COR-L47 (cell line): ENCODE data around the gene TIGD3.
"Not testable (repeated sequence)": the region's sequence is repeated elsewhere in the genome, so short reads cannot be mapped to it uniquely, and the experiment has no call there.

Experiments
- DNase-seq: peaks from one replicate; lab custom pipeline; 2025; lab: John Stamatoyannopoulos, UW

The TIGD3 gene

GRCh38 chr11:65327021-65327420, 27.5 kb upstream of the TIGD3 start:
- no peak for DNase-seq

GRCh38 chr11:65329478-65329877, 25.1 kb upstream of the TIGD3 start:
- DNase-seq = no peak

GRCh38 chr11:65329944-65330403, 24.6 kb upstream of the TIGD3 start:
- DNase-seq = peak; percentile 92

- no peak for DNase-seq
Observed at GRCh38 chr11:65330544-65330943, 24.0 kb upstream of the TIGD3 start.

- not testable (repeated sequence) for DNase-seq
Observed at GRCh38 chr11:65332591-65332990, 22.0 kb upstream of the TIGD3 start.

GRCh38 chr11:65334696-65335295, 19.8 kb upstream of the TIGD3 start:
- no peak for DNase-seq

- no peak for DNase-seq
Observed at GRCh38 chr11:65338676-65339075, 15.9 kb upstream of the TIGD3 start.

GRCh38 chr11:65340226-65340625, 14.3 kb upstream of the TIGD3 start:
- no peak for DNase-seq

- DNase-seq = no peak
Observed at GRCh38 chr11:65341856-65342255, 12.7 kb upstream of the TIGD3 start.

- no peak for DNase-seq
Observed at GRCh38 chr11:65351511-65351910, 3.0 kb upstream of the TIGD3 start.

GRCh38 chr11:65352783-65353182, 1.8 kb upstream of the TIGD3 start:
- no peak for DNase-seq

GRCh38 chr11:65353376-65353775, 1.2 kb upstream of the TIGD3 start:
- DNase-seq = no peak

GRCh38 chr11:65353900-65354264, 669 bp upstream of the TIGD3 start:
- DNase-seq = no peak

GRCh38 chr11:65355013-65355775, 643 bp downstream of the TIGD3 start:
- peak; percentile 50 for DNase-seq

- no peak for DNase-seq
Observed at GRCh38 chr11:65355776-65356393, 1.3 kb downstream of the TIGD3 start.

- no peak for DNase-seq
Observed at GRCh38 chr11:65356394-65356972, 1.9 kb downstream of the TIGD3 start.

GRCh38 chr11:65357856-65358356, 3.4 kb downstream of the TIGD3 start:
- DNase-seq = no peak

GRCh38 chr11:65362320-65362931, 7.9 kb downstream of the TIGD3 start:
- DNase-seq = no peak

- no peak for DNase-seq
Observed at GRCh38 chr11:65362966-65363365, 8.4 kb downstream of the TIGD3 start.

- DNase-seq = no peak
Observed at GRCh38 chr11:65363770-65364169, 9.2 kb downstream of the TIGD3 start.

GRCh38 chr11:65366340-65366773, 11.8 kb downstream of the TIGD3 start:
- DNase-seq = peak; percentile 64

- no peak for DNase-seq
Observed at GRCh38 chr11:65370659-65371049, 16.1 kb downstream of the TIGD3 start.
